Gastrocnemius medialis (tissue), 4 donors: Measurements from ENCODE around the gene EVA1B. TPM values are rescaled to one million over a fixed set of nuclear protein-coding genes. Genes with fewer than 3 reads are reported as not detected.

Experiments
- ATAC-seq, 2 donors: fragments of 150-250 bp; one replicate each; pipeline ENCODE4 v1.9.1; 2016
- DNase-seq, 2 donors: peaks; one replicate each; pipeline ENCODE4 v3.0.0-alpha.2; 2019
- H3K27ac ChIP-seq, 4 donors: fragments of 200-600 bp; sonication (generic); 1 replicate in 1 of 4; 2 replicates in 3 of 4; pipeline ENCODE4 v1.5.1; 2016 to 2018; ENCODE audit warnings: mild to moderate bottlenecking in 2 of 4, moderate library complexity in 1 of 4
- H3K27me3 ChIP-seq, 3 donors: fragments of 200-600 bp; sonication (generic) in 2 of 3; 1 replicate in 1 of 3; 2 replicates in 2 of 3; pipeline versions ENCODE4 v1.5.1 to v1.6.0; 2016 to 2019; ENCODE audit warnings: mild to moderate bottlenecking in 1 of 3, moderate library complexity in 1 of 3
- H3K36me3 ChIP-seq, 2 donors: fragments of 200-600 bp; sonication (generic) in 1 of 2; one replicate each; pipeline ENCODE4 v1.5.1; 2017 to 2018
- H3K4me1 ChIP-seq, 2 donors: fragments of 200-600 bp; sonication (generic) in 1 of 2; one replicate each; pipeline ENCODE4 v1.5.1; 2016 to 2017; ENCODE audit warnings: mild to moderate bottlenecking in 2 of 2
- H3K4me3 ChIP-seq, 4 donors: fragments of 200-600 bp; sonication (generic) in 3 of 4; 1 replicate in 1 of 4; 2 replicates in 3 of 4; pipeline ENCODE4 v1.5.1; 2016 to 2019; ENCODE audit warnings: mild to moderate bottlenecking in 2 of 4
- H3K9me3 ChIP-seq, 3 donors: fragments of 200-600 bp; sonication (generic) in 2 of 3; 1 replicate in 1 of 3; 2 replicates in 2 of 3; pipeline ENCODE4 v1.5.1; 2016 to 2019
- POLR2A ChIP-seq, 2 donors: fragments of 450-650 bp; IDR thresholded peaks; one replicate each; pipeline ENCODE4 v1.6.1; 2017; ENCODE audit warnings: antibody characterized with exemption in 2 of 2, mild to moderate bottlenecking in 2 of 2, moderate library complexity in 2 of 2
- in situ Hi-C, 4 donors: fragments of 200-750 bp; cut with MboI; loops; one replicate each; pipeline versions ENCODE4 v1.15.0 to v1.8.0; 2017; ENCODE audit warnings: low sequenced_read_pairs in 4 of 4
- intact Hi-C: fragments of 100-400 bp; cut with DNase I; formaldehyde crosslinking; loops from one replicate; pipeline ENCODE4 v1.15.1; 2023; ENCODE audit warnings: low total_unique reads
- total RNA-seq, 4 donors: library from RNA; depleted of rRNA; stranded (reverse); fragments of >200 nt; gene quantifications; one replicate each; pipeline versions ENCODE4 v1.1.0 to v1.2.3, GENCODE V29; 2016
- TF ChIP-seq, protein P1 (sequence below), 5 experiments: fragments of 450-650 bp in 3 of 5; fragments of 200-600 bp in 2 of 5; sonication (generic) in 2 of 5; IDR thresholded peaks in 4 of 5; conservative IDR thresholded peaks in 1 of 5; 1 replicate in 4 of 5; 2 replicates in 1 of 5; pipeline ENCODE4 v1.5.1; 2016 to 2019; ENCODE audit warnings: antibody characterized with exemption in 5 of 5, mild to moderate bottlenecking in 3 of 5, moderate library complexity in 3 of 5

EVA1B gene
- total RNA-seq, 4 donors from 2014 or later, result 10.0 to 19.9 (median 14.8) TPM

DNA sequence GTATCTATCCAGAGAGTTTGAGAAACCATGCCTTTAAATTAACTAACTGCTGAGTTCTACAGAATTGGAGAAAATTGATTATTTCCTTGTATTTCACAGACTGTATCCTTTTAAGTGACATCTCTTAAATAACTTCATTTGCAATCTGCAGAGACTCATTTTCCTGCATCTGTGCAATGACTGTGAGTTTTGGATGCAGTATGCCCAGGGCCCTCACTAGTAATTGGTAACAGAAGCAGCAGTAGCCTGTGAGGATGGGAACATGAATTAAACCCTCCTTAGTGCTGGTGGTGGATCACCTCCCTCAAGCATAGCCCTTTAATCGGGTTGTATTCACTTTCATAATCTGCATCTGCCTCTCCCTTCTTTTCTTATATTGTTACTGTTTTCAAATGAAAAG, 38.9 kb downstream of the EVA1B start:
- no peak for ATAC-seq
- no peak overlapping the region for H3K4me3 ChIP-seq
- in situ Hi-C loops, result loop anchor here in 3 of 4 donors (10.0 to 25.0 kb wide), 5 partner anchors 50 to 190 kb away; partner anchors contain the start of gene MAP7D1 (in 1 of the 3)

DNA sequence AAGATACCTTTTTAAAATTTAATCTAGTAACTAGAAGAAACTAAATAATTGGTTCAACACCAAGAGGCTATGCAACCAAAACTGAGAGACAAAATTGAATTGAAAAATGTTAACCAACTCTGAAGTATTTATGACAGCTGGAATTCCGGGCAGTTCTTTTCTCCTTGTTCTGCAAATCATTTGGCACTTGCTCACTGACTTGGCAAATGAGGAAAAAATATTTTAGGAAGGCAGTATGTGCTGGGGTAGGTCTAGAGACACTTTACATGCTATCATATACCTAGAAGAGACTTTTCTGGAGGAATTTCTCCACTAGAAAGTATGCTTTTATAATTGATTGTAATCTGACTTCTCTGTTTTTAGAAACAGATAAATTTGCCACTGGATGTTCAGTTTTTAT, 39.4 kb downstream of the EVA1B start:
- TF ChIP-seq POLR2A (IDR thresholded peaks at IDR 0.05), result no peak
- Histone ChIP-seq H3K36me3 (peaks cover 0 to 33% of the 10 kb centered on the region in 2 donors), H3K4me1 (peaks cover 91 to 98% of the 10 kb centered on the region in 2 donors), H3K4me3 (no peak overlapping the region), H3K9me3 (no peaks in the 10 kb centered on the region), H3K27ac (peak overlapping the region; percentile 89 to 92 (median 90)), H3K27me3 (no peaks in the 10 kb centered on the region)
- intact Hi-C loops (loop anchor here (10.0 kb wide), 1 partner anchor 189 kb away; no protein-coding TSS in a partner anchor), in situ Hi-C loops (loop anchor here in 3 of 4 donors (10.0 to 25.0 kb wide), 5 partner anchors 49 to 189 kb away; partner anchors contain the start of gene MAP7D1 (in 1 of the 3))
- no peak for DNase-seq
- no peak for ATAC-seq

More for the DNA sequence above, 38.9 kb downstream of the EVA1B start:
- Histone ChIP-seq H3K9me3 (no peaks in the 10 kb centered on the region), H3K36me3 (peaks cover 0 to 38% of the 10 kb centered on the region in 2 donors), H3K27ac (peak overlapping the region; percentile 89 to 92 (median 90)), H3K27me3 (no peaks in the 10 kb centered on the region), H3K4me1 (peaks cover 92 to 98% of the 10 kb centered on the region in 2 donors)
- DNase-seq, result peak in 1 of 2 donors; percentile 5
- intact Hi-C loops, result loop anchor here (10.0 kb wide), 1 partner anchor 190 kb away; no protein-coding TSS in a partner anchor
- no peak for TF ChIP-seq POLR2A (IDR thresholded peaks at IDR 0.05)
- TF ChIP-seq, protein P1, sequence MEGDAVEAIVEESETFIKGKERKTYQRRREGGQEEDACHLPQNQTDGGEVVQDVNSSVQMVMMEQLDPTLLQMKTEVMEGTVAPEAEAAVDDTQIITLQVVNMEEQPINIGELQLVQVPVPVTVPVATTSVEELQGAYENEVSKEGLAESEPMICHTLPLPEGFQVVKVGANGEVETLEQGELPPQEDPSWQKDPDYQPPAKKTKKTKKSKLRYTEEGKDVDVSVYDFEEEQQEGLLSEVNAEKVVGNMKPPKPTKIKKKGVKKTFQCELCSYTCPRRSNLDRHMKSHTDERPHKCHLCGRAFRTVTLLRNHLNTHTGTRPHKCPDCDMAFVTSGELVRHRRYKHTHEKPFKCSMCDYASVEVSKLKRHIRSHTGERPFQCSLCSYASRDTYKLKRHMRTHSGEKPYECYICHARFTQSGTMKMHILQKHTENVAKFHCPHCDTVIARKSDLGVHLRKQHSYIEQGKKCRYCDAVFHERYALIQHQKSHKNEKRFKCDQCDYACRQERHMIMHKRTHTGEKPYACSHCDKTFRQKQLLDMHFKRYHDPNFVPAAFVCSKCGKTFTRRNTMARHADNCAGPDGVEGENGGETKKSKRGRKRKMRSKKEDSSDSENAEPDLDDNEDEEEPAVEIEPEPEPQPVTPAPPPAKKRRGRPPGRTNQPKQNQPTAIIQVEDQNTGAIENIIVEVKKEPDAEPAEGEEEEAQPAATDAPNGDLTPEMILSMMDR (IDR thresholded peaks at IDR 0.05 in 4 of 5, conservative IDR thresholded peaks at IDR 0.05 in 1 of 5), result no peak

DNA sequence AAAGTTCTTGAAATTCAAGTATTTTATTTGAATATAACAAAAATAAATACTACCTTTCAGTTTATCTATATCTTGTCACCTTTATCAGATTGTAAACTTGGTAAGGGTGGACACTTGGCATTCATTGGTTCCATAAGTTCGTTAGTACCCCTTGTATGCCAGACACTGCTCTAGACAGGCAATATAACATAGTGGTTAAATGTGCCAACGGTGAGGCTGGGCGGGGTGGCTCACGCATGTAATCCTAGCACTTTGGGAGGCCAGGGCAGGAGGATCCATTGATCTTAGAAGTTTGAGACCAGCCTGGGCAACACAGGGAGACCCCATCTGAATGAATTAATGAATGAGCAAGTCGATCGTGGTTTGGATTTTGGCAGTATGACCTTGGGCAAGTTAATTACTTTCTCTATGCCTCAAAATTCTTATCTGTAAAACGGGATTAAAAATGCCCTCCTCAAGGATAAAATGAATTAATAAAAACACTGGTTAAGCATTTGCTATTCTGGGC, 43.6 kb downstream of the EVA1B start:
- Histone ChIP-seq H3K4me3 (no peak overlapping the region), H3K36me3 (peaks cover 0 to 13% of the 10 kb centered on the region in 2 donors), H3K27ac (peak overlapping the region; percentile 89 to 92 (median 90)), H3K4me1 (peaks cover 60 to 83% of the 10 kb centered on the region in 2 donors), H3K9me3 (no peaks in the 10 kb centered on the region), H3K27me3 (no peaks in the 10 kb centered on the region)
- peak in 1 of 2 donors; percentile 41 for DNase-seq
- in situ Hi-C loops, result loop anchor here in 3 of 4 donors (10.0 to 25.0 kb wide), 5 partner anchors 45 to 185 kb away; partner anchors contain the start of gene MAP7D1 (in 1 of the 3)
- intact Hi-C loops, result loop anchor here (2.0 to 10.0 kb wide), 2 partner anchors 55 to 185 kb away; partner anchors contain the start of gene THRAP3
- TF ChIP-seq POLR2A (IDR thresholded peaks at IDR 0.05), result no peak
- TF ChIP-seq, protein P1 (IDR thresholded peaks at IDR 0.05 in 4 of 5, conservative IDR thresholded peaks at IDR 0.05 in 1 of 5), result no peak
- peak in 1 of 2 donors; percentile 34 for ATAC-seq

DNA sequence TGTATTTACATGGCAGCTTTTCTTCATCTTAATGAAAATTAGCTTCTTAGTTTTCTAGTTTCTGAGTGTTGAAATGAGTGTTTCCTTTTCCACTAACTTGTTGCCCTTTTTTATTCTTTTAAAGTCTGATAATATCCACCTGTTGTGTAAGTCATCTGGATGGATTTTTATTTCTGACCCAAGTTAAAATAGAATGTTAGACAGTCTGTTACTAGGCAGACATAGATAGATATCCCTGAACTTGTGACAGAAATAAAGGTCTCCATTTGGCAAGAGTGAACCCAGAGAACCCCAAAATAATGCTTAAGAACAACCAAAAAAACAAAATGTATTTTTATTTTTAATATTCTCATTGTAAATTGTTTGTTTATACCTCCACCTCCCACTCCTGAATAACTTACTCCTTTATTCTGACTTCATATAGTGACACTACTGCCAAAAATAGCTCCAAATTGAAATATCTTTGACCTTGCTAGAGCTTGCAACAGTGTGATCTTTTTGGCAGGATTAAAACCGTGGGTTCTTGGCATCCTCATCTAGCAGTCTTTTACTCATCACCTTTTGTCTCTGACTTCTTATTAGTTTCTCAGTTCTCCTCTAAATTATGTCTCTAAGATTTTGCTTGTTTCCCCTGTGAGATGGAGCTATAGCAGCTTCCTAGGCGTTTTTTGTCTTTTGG, 44.2 kb downstream of the EVA1B start:
- in situ Hi-C loops (loop anchor here in 1 of 4 donors (25.0 kb wide), 1 partner anchor 92 kb away; no protein-coding TSS in a partner anchor), intact Hi-C loops (no loop called here)

More for the DNA sequence above, 44.2 kb downstream of the EVA1B start:
- Histone ChIP-seq H3K4me1 (peaks cover 54 to 77% of the 10 kb centered on the region in 2 donors), H3K27me3 (no peaks in the 10 kb centered on the region), H3K4me3 (peak overlapping the region in 1 of 4 donors; percentile 2), H3K36me3 (peaks cover 0 to 13% of the 10 kb centered on the region in 2 donors), H3K27ac (peak overlapping the region; percentile 89 to 92 (median 90)), H3K9me3 (no peaks in the 10 kb centered on the region)
- peak; percentile 87 to 94 for ATAC-seq
- DNase-seq, result peak; percentile 32 to 36
- no peak for TF ChIP-seq POLR2A (IDR thresholded peaks at IDR 0.05)
- TF ChIP-seq, protein P1 (IDR thresholded peaks at IDR 0.05 in 4 of 5, conservative IDR thresholded peaks at IDR 0.05 in 1 of 5), result no peak
